OCI-LY3 (cell line): ENCODE measurements around the gene VMP1.
"Not testable (repeated sequence)": the region's sequence is repeated elsewhere in the genome, so short reads cannot be mapped to it uniquely, and the experiment has no call there.

Experiments
- H2AFZ ChIP-seq: fragments of 200-600, 300-600 bp; shearing (Covaris generic); 2 replicates; pipeline ENCODE4 v1.6.0; 2014; ENCODE audit warnings: antibody characterized with exemption, low read depth, low read length
- H3K27ac ChIP-seq: fragments of 200-600, 300-600 bp; sonication (generic); 2 replicates; pipeline ENCODE4 v1.5.1; 2014; ENCODE audit warnings: mild to moderate bottlenecking, low read length, moderate library complexity, mixed read lengths
- H3K27me3 ChIP-seq: fragments of 200-600, 300-600 bp; sonication (generic); 2 replicates; pipeline ENCODE4 v1.6.1; 2014; ENCODE audit warnings: low read depth, low read length, mixed read lengths
- H3K36me3 ChIP-seq: fragments of 200-600, 300-600 bp; sonication (generic); replicated peaks from 2 replicates; pipeline ENCODE3; 2014; ENCODE audit warnings: low read depth, low read length, mixed read lengths
- H3K4me1 ChIP-seq: fragments of 300-600, 200-600 bp; sonication (generic); 2 replicates; pipeline ENCODE4 v1.6.1; 2014; ENCODE audit warnings: low read length, mixed read lengths
- H3K4me2 ChIP-seq: fragments of 200-600, 300-600 bp; sonication (generic); 2 replicates; pipeline ENCODE4 v1.6.1; 2014; ENCODE audit warnings: low read length, mixed read lengths
- H3K4me3 ChIP-seq: fragments of 300-600, 200-600 bp; sonication (generic); 2 replicates; pipeline ENCODE4 v1.5.1; 2014; ENCODE audit warnings: antibody characterized with exemption, mild to moderate bottlenecking, low read length, moderate library complexity
- H3K79me2 ChIP-seq: fragments of 300-600, 200-600 bp; shearing (Covaris generic); 2 replicates; pipeline ENCODE4 v1.6.1; 2014; ENCODE audit warnings: mild to moderate bottlenecking, low read length, mixed read lengths
- H3K9ac ChIP-seq: fragments of 300-600, 200-600 bp; shearing (Covaris generic); 2 replicates; pipeline ENCODE4 v1.6.0; 2014; ENCODE audit warnings: mild to moderate bottlenecking, low read length, moderate library complexity
- H3K9me3 ChIP-seq: fragments of 200-600, 300-600 bp; shearing (Covaris generic); 2 replicates; pipeline ENCODE4 v1.6.1; 2014; ENCODE audit warnings: low read length, mixed read lengths; ENCODE audit not compliant: insufficient read depth
- H4K20me1 ChIP-seq: fragments of 200-600, 300-600 bp; sonication (generic); 2 replicates; pipeline ENCODE4 v1.6.1; 2016; ENCODE audit warnings: low read length, mixed read lengths; ENCODE audit not compliant: insufficient read depth
- CTCF ChIP-seq: fragments of 200-600, 300-600 bp; sonication (generic); IDR thresholded peaks from 2 replicates; pipeline ENCODE4 v1.5.1; 2014; ENCODE audit warnings: antibody characterized with exemption, low read length, low read depth
- EZH2phosphoT487 ChIP-seq: fragments of 200-600 bp; shearing (Covaris generic); IDR thresholded peaks from 2 replicates; pipeline ENCODE4 v1.6.1; 2018; ENCODE audit warnings: antibody characterized with exemption, mixed run types, low read depth

Gene VMP1

DNA sequence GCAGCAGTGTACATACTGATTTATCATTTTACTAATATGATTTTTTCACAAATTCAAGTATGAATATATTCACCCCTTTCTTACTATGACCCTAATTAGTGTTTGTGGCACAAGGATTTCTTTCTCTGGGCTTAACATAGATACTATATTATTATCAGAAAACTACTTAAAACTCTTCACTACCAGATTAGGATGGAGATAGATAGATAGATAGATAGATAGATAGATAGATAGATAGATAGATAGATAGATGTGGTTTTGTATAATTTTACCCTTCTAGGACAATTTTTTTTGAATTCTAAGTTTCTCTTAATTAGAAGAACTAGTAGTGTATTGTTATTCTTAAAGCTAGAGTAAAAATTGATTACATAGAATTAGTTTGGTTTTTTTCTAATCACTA is 49.6 kb downstream of the VMP1 start:
- Histone ChIP-seq H3K79me2 (no peaks in the 10 kb centered on the region), H3K4me1 (peaks cover 24% of the 10 kb centered on the region), H3K4me2 (no peak overlapping the region)

GRCh38 chr17:59757470-59757869 is 50.0 kb downstream of the VMP1 start:
- H2AFZ ChIP-seq: no peak overlapping the region
- no peak for TF ChIP-seq EZH2phosphoT487
- no peak for TF ChIP-seq CTCF
- peaks cover 12% of the 10 kb centered on the region for H3K36me3 ChIP-seq
- no peaks in the 10 kb centered on the region for H3K79me2 ChIP-seq
- no peak overlapping the region for H3K27ac ChIP-seq
- H3K4me1 ChIP-seq: peaks cover 21% of the 10 kb centered on the region
- H3K27me3 ChIP-seq: no peaks in the 10 kb centered on the region
- H3K9me3 ChIP-seq: no peaks in the 10 kb centered on the region
- H4K20me1 ChIP-seq: no peaks in the 10 kb centered on the region
- no peak overlapping the region for H3K4me3 ChIP-seq
- no peak overlapping the region for H3K4me2 ChIP-seq
- no peak overlapping the region for H3K9ac ChIP-seq

More for the DNA sequence above, 49.6 kb downstream of the VMP1 start:
- Histone ChIP-seq H3K27me3 (no peaks in the 10 kb centered on the region), H3K4me3 (no peak overlapping the region), H3K36me3 (peaks cover 12% of the 10 kb centered on the region), H3K27ac (no peak overlapping the region), H2AFZ (no peak overlapping the region), H3K9me3 (no peaks in the 10 kb centered on the region), H4K20me1 (no peaks in the 10 kb centered on the region), H3K9ac (no peak overlapping the region)
- TF ChIP-seq EZH2phosphoT487 (no peak), CTCF (no peak)

- H3K9ac ChIP-seq: no peak overlapping the region
- peaks cover 21% of the 10 kb centered on the region for H3K4me1 ChIP-seq
- H4K20me1 ChIP-seq: no peaks in the 10 kb centered on the region
- no peak overlapping the region for H3K27ac ChIP-seq
- no peaks in the 10 kb centered on the region for H3K27me3 ChIP-seq
- H3K36me3 ChIP-seq: peaks cover 12% of the 10 kb centered on the region
- no peak overlapping the region for H3K4me3 ChIP-seq
- H2AFZ ChIP-seq: no peak overlapping the region
- H3K4me2 ChIP-seq: no peak overlapping the region
- TF ChIP-seq CTCF (no peak), EZH2phosphoT487 (no peak)
- H3K9me3 ChIP-seq: no peaks in the 10 kb centered on the region
- no peaks in the 10 kb centered on the region for H3K79me2 ChIP-seq
These were observed 50.5 kb downstream of the VMP1 start for GRCh38 chr17:59757881-59758385.

DNA sequence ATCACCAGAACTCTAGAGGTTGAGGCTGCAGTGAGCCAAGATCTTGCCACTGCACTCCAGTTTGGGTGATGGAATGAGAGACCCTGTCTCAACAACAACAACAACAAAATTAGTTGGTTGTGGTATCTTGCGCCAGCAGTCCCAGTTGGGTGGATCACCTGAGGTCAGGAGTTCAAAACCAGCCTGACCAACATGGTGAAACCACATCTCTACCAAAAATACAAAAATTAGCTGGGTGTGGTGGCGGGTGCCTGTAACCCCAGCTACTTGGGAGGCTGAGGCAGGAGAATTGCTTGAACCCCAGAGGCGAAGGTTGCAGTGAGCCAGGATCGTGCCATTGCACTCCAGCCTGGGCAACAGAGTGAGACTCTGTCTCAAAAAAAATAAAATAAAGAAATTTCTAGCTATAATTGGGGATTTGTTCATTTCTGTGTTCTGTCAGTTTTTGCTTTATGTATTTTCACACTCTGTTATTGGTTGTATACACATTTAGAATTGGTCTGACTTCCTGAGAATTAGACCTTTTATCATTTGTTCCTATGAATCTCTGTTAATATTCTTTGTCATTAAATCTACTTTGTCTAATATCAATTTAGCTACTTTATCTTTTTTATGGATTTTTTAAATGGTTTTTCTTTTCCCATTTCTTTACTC is 51.7 kb downstream of the VMP1 start:
- not testable (repeated sequence) for H4K20me1 ChIP-seq, H3K9ac ChIP-seq, H3K27ac ChIP-seq, H3K79me2 ChIP-seq, H3K4me2 ChIP-seq, H2AFZ ChIP-seq, H3K4me3 ChIP-seq, H3K27me3 ChIP-seq, H3K9me3 ChIP-seq
- Histone ChIP-seq H3K36me3 (peaks cover 12% of the 10 kb centered on the region), H3K4me1 (peaks cover 12% of the 10 kb centered on the region)
